Liver (tissue), 9 donors: ENCODE data around the gene NECTIN1. TPM values are rescaled to one million over a fixed set of nuclear protein-coding genes. Genes with fewer than 3 reads are reported as not detected.

ENCODE experiments used
- DNase-seq: peaks from one replicate; pipeline ENCODE4 v3.0.0-alpha.2; 2017; ENCODE audit warnings: low spot score
- H3K27ac ChIP-seq, 2 donors: one replicate each; pipeline ENCODE4 v1.7.0; 2013; ENCODE audit warnings: inconsistent platforms in 2 of 2, low read length in 2 of 2, control low read depth in 1 of 2, low read depth in 1 of 2, mild to moderate bottlenecking in 1 of 2
- H3K27me3 ChIP-seq, 4 donors: one replicate each; pipeline versions ENCODE4 v1.6.1 to v1.7.0; 2013; ENCODE audit warnings: low read length in 3 of 4, inconsistent platforms in 1 of 4, mild to moderate bottlenecking in 1 of 4, moderate library complexity in 1 of 4; ENCODE audit not compliant: control insufficient read depth in 4 of 4, insufficient read depth in 4 of 4
- H3K36me3 ChIP-seq, 4 donors: one replicate each; pipeline versions ENCODE4 v1.6.1 to v1.7.0; 2013; ENCODE audit warnings: low read length in 3 of 4, mild to moderate bottlenecking in 3 of 4, low read depth in 1 of 4, moderate library complexity in 1 of 4; ENCODE audit not compliant: control insufficient read depth in 4 of 4, insufficient read depth in 3 of 4
- H3K4me1 ChIP-seq, 4 donors: one replicate each; pipeline versions ENCODE4 v1.6.1 to v1.7.0; 2013; ENCODE audit warnings: low read length in 3 of 4, mild to moderate bottlenecking in 3 of 4, moderate library complexity in 1 of 4; ENCODE audit not compliant: control insufficient read depth in 4 of 4, insufficient read depth in 4 of 4
- H3K4me3 ChIP-seq, 3 donors: one replicate each; pipeline versions ENCODE4 v1.6.1 to v1.7.0; 2013; ENCODE audit warnings: low read length in 3 of 3, control low read depth in 1 of 3, low read depth in 1 of 3, mild to moderate bottlenecking in 1 of 3
- H3K9ac ChIP-seq, 2 donors: one replicate each; pipeline ENCODE4 v1.7.0; 2013; ENCODE audit warnings: low read length in 2 of 2, mild to moderate bottlenecking in 2 of 2, moderate library complexity in 2 of 2, control low read depth in 1 of 2, low read depth in 1 of 2
- H3K9me3 ChIP-seq, 4 donors: one replicate each; pipeline versions ENCODE4 v1.6.1 to v1.7.0; 2013; ENCODE audit warnings: low read length in 3 of 4; ENCODE audit not compliant: control insufficient read depth in 4 of 4
- CTCF ChIP-seq: fragments of 150-350 bp; IDR thresholded peaks from 2 replicates; pipeline ENCODE4 v1.5.1; 2017; ENCODE audit warnings: improper control_type of control experiment, low read depth, low read length; ENCODE audit not compliant: missing input control
- FOXA2 ChIP-seq: IDR thresholded peaks from 2 replicates; pipeline ENCODE4 v1.6.1; 2016; ENCODE audit warnings: antibody characterized with exemption
- HNF4A ChIP-seq, 2 donors: conservative IDR thresholded peaks; 2 replicates each; pipeline ENCODE4 v1.6.1; 2016; ENCODE audit warnings: antibody characterized with exemption in 2 of 2, mild to moderate bottlenecking in 2 of 2
- HNF4G ChIP-seq: IDR thresholded peaks from 2 replicates; pipeline ENCODE4 v1.6.1; 2016; ENCODE audit warnings: antibody characterized with exemption
- JUND ChIP-seq, 2 donors: IDR thresholded peaks; 2 replicates each; pipeline ENCODE4 v1.6.1; 2016; ENCODE audit warnings: antibody characterized with exemption in 2 of 2
- MAX ChIP-seq: IDR thresholded peaks from 2 replicates; pipeline ENCODE4 v1.6.1; 2016; ENCODE audit warnings: antibody characterized with exemption
- NR2F2 ChIP-seq: IDR thresholded peaks from 2 replicates; pipeline ENCODE4 v1.6.1; 2016; ENCODE audit warnings: antibody characterized with exemption
- RAD21 ChIP-seq, 2 donors: IDR thresholded peaks; 2 replicates each; pipeline ENCODE4 v1.6.1; 2016; ENCODE audit warnings: antibody characterized with exemption in 2 of 2, mild to moderate bottlenecking in 2 of 2
- SP1 ChIP-seq: IDR thresholded peaks from 2 replicates; pipeline ENCODE4 v1.6.1; 2018; ENCODE audit warnings: antibody characterized with exemption, mild to moderate bottlenecking
- TAF1 ChIP-seq: conservative IDR thresholded peaks from 2 replicates; pipeline ENCODE4 v1.6.1; 2016; ENCODE audit warnings: antibody characterized with exemption, mild to moderate bottlenecking
- YY1 ChIP-seq: IDR thresholded peaks from 2 replicates; pipeline ENCODE4 v1.6.1; 2016; ENCODE audit warnings: antibody characterized with exemption, mild to moderate bottlenecking
- WGBS: extraction: QIAGEN DNeasy Blood & Tissue Kit; methylation state at CpG from one replicate; pipeline ENCODE4 v1.1.7; 2013; 5-methylcytosine and 5-hydroxymethylcytosine counted together
- polyA plus RNA-seq, 2 donors: library from polyadenylated mRNA; stranded (reverse) in 1 of 2; unstranded in 1 of 2; fragments of 200-250 nt in 1 of 2; fragments of >200 nt in 1 of 2; fragmentation: Nextera tagmentation in 1 of 2; extraction: Ambion mirVana in 1 of 2; gene quantifications; one replicate each; pipeline versions ENCODE4 v1.2.1 to v1.2.3, GENCODE V29; 2013 to 2015
- total RNA-seq, 2 donors: library from RNA; depleted of rRNA; stranded (reverse); fragments of >200 nt; gene quantifications; one replicate each; pipeline ENCODE4 v1.2.3, GENCODE V29; 2014
- TF ChIP-seq, protein P1 (sequence below): IDR thresholded peaks from 2 replicates; pipeline ENCODE4 v1.6.1; 2016; ENCODE audit warnings: antibody characterized with exemption
- TF ChIP-seq, protein P2 (sequence below): IDR thresholded peaks from 2 replicates; pipeline ENCODE4 v1.6.1; 2016; ENCODE audit warnings: antibody characterized with exemption
- TF ChIP-seq, protein P3 (sequence below): IDR thresholded peaks from 2 replicates; pipeline ENCODE4 v1.6.1; 2016; ENCODE audit warnings: antibody characterized with exemption, mild to moderate bottlenecking
- donor health status: healthy.
- donor health status: healthy.
- donor health status: healthy.
- donor health status: healthy.
- donor health status: healthy.

NECTIN1 gene
- total and polyA plus RNA-seq, 4 donors, result 0.69 to 7.7 (median 5.0) TPM

- Histone ChIP-seq H3K9ac (no peak overlapping the region), H3K9me3 (no peaks in the 10 kb centered on the region), H3K36me3 (no peaks in the 10 kb centered on the region), H3K27ac (no peak overlapping the region), H3K4me3 (no peak overlapping the region), H3K4me1 (peaks cover 7 to 26% (median 18%) of the 10 kb centered on the region in 4 donors), H3K27me3 (no peaks in the 10 kb centered on the region)
- no peak for DNase-seq
- 88% methylated on average over 3 of the region's 3 CpGs for WGBS
- TF ChIP-seq FOXA2, result no peak
- no peak for TF ChIP-seq HNF4A (conservative IDR thresholded peaks at IDR 0.05)
- no peak for TF ChIP-seq HNF4G
- no peak for TF ChIP-seq JUND (IDR thresholded peaks at IDR 0.05)
- TF ChIP-seq, protein P1, sequence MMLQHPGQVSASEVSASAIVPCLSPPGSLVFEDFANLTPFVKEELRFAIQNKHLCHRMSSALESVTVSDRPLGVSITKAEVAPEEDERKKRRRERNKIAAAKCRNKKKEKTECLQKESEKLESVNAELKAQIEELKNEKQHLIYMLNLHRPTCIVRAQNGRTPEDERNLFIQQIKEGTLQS, result no peak
- TF ChIP-seq CTCF, result no peak
- TF ChIP-seq, protein P2, sequence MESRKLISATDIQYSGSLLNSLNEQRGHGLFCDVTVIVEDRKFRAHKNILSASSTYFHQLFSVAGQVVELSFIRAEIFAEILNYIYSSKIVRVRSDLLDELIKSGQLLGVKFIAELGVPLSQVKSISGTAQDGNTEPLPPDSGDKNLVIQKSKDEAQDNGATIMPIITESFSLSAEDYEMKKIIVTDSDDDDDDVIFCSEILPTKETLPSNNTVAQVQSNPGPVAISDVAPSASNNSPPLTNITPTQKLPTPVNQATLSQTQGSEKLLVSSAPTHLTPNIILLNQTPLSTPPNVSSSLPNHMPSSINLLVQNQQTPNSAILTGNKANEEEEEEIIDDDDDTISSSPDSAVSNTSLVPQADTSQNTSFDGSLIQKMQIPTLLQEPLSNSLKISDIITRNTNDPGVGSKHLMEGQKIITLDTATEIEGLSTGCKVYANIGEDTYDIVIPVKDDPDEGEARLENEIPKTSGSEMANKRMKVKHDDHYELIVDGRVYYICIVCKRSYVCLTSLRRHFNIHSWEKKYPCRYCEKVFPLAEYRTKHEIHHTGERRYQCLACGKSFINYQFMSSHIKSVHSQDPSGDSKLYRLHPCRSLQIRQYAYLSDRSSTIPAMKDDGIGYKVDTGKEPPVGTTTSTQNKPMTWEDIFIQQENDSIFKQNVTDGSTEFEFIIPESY, result no peak
- no peak for TF ChIP-seq RAD21 (IDR thresholded peaks at IDR 0.05)
Measured at GRCh38 chr11:119724956-119725355, 4.0 kb downstream of the NECTIN1 start.

- Histone ChIP-seq H3K27ac (no peak overlapping the region), H3K4me1 (peaks cover 6 to 20% (median 14%) of the 10 kb centered on the region in 4 donors), H3K4me3 (no peak overlapping the region), H3K27me3 (no peaks in the 10 kb centered on the region), H3K9me3 (no peaks in the 10 kb centered on the region), H3K36me3 (no peaks in the 10 kb centered on the region), H3K9ac (no peak overlapping the region)
- 77% methylated on average over 4 of the region's 4 CpGs for WGBS
- DNase-seq, result no peak
- no peak for TF ChIP-seq NR2F2
- TF ChIP-seq TAF1, result no peak
- no peak for TF ChIP-seq YY1
- TF ChIP-seq HNF4A (conservative IDR thresholded peaks at IDR 0.05), result no peak
- TF ChIP-seq, protein P3, sequence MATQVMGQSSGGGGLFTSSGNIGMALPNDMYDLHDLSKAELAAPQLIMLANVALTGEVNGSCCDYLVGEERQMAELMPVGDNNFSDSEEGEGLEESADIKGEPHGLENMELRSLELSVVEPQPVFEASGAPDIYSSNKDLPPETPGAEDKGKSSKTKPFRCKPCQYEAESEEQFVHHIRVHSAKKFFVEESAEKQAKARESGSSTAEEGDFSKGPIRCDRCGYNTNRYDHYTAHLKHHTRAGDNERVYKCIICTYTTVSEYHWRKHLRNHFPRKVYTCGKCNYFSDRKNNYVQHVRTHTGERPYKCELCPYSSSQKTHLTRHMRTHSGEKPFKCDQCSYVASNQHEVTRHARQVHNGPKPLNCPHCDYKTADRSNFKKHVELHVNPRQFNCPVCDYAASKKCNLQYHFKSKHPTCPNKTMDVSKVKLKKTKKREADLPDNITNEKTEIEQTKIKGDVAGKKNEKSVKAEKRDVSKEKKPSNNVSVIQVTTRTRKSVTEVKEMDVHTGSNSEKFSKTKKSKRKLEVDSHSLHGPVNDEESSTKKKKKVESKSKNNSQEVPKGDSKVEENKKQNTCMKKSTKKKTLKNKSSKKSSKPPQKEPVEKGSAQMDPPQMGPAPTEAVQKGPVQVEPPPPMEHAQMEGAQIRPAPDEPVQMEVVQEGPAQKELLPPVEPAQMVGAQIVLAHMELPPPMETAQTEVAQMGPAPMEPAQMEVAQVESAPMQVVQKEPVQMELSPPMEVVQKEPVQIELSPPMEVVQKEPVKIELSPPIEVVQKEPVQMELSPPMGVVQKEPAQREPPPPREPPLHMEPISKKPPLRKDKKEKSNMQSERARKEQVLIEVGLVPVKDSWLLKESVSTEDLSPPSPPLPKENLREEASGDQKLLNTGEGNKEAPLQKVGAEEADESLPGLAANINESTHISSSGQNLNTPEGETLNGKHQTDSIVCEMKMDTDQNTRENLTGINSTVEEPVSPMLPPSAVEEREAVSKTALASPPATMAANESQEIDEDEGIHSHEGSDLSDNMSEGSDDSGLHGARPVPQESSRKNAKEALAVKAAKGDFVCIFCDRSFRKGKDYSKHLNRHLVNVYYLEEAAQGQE, result no peak
- TF ChIP-seq MAX, result no peak
- no peak for TF ChIP-seq SP1
Measured at GRCh38 chr11:119723952-119724325, 5.1 kb downstream of the NECTIN1 start.
